RWPE2 (cell line): ENCODE measurements around the gene PCBP3.

ENCODE experiments used
- ATAC-seq: fragments of 200-7000 bp; cut with Tn5 transposase; 3 replicates; pipeline ENCODE4 v1.9.1; 2021; ENCODE audit warnings: low read depth
- DNase-seq: peaks from one replicate; pipeline ENCODE4 v3.0.0-alpha.2; 2020; ENCODE audit warnings: low spot score
- H3K27ac ChIP-seq: fragments of 450-650 bp; 2 replicates; pipeline ENCODE4 v1.5.1; 2017; ENCODE audit warnings: mild to moderate bottlenecking; ENCODE audit not compliant: poor library complexity, severe bottlenecking
- H3K27me3 ChIP-seq: fragments of 250-450 bp; sonication (Bioruptor Pico); 2 replicates; pipeline ENCODE4 v1.5.1; 2021; ENCODE audit warnings: mild to moderate bottlenecking, moderate library complexity; ENCODE audit not compliant: insufficient read depth, poor library complexity, severe bottlenecking
- H3K36me3 ChIP-seq: fragments of 250-450 bp; sonication (Bioruptor Pico); 2 replicates; pipeline ENCODE4 v1.5.1; 2020; ENCODE audit warnings: low read depth, mild to moderate bottlenecking, moderate library complexity
- H3K4me1 ChIP-seq: fragments of 250-450 bp; sonication (Bioruptor Pico); 2 replicates; pipeline ENCODE4 v1.5.1; 2021; ENCODE audit warnings: mild to moderate bottlenecking, moderate library complexity; ENCODE audit not compliant: insufficient read depth, poor library complexity, severe bottlenecking
- H3K4me3 ChIP-seq: fragments of 250-450 bp; sonication (Bioruptor Pico); 2 replicates; pipeline ENCODE4 v1.5.1; 2021; ENCODE audit warnings: mild to moderate bottlenecking, moderate library complexity; ENCODE audit not compliant: severe bottlenecking
- H3K9me3 ChIP-seq: fragments of 250-450 bp; sonication (Bioruptor Pico); 2 replicates; pipeline ENCODE4 v1.5.1; 2021; ENCODE audit warnings: mild to moderate bottlenecking, moderate library complexity; ENCODE audit not compliant: severe bottlenecking
- CTCF ChIP-seq: fragments of 450-650 bp; IDR thresholded peaks from one replicate; pipeline ENCODE4 v1.5.1; 2017; ENCODE audit warnings: mild to moderate bottlenecking, moderate library complexity; ENCODE audit not compliant: poor library complexity, severe bottlenecking

PCBP3 gene

GRCh38 chr21:45698493-45699184 lies 55.1 kb downstream of the PCBP3 start:
- H3K4me3 ChIP-seq = no peak overlapping the region
- peaks cover 13% of the 10 kb centered on the region for H3K4me1 ChIP-seq
- no peaks in the 10 kb centered on the region for H3K27me3 ChIP-seq
- H3K27ac ChIP-seq = peak overlapping the region; percentile 47
- H3K9me3 ChIP-seq = no peaks in the 10 kb centered on the region
- no peaks in the 10 kb centered on the region for H3K36me3 ChIP-seq
- ATAC-seq (peak; percentile 93), DNase-seq (peak; percentile 76)
- no peak for TF ChIP-seq CTCF

GRCh38 chr21:45699251-45699942 lies 55.9 kb downstream of the PCBP3 start:
- Histone ChIP-seq H3K27me3 (no peaks in the 10 kb centered on the region), H3K36me3 (no peaks in the 10 kb centered on the region), H3K27ac (peak overlapping the region; percentile 47), H3K4me3 (no peak overlapping the region), H3K9me3 (no peaks in the 10 kb centered on the region), H3K4me1 (peaks cover 13% of the 10 kb centered on the region)
- TF ChIP-seq CTCF = no peak
- DNase-seq = no peak
- ATAC-seq = no peak

- no peak for TF ChIP-seq CTCF
- no peaks in the 10 kb centered on the region for H3K27me3 ChIP-seq
- H3K4me3 ChIP-seq = no peak overlapping the region
- peaks cover 13% of the 10 kb centered on the region for H3K4me1 ChIP-seq
- H3K9me3 ChIP-seq = no peaks in the 10 kb centered on the region
- ATAC-seq = no peak
- DNase-seq = no peak
- no peaks in the 10 kb centered on the region for H3K36me3 ChIP-seq
- H3K27ac ChIP-seq = peak overlapping the region; percentile 47
Measured at GRCh38 chr21:45699966-45700365, 56.4 kb downstream of the PCBP3 start.

GRCh38 chr21:45700461-45700860 lies 56.9 kb downstream of the PCBP3 start:
- Histone ChIP-seq H3K27ac (no peak overlapping the region), H3K4me3 (no peak overlapping the region), H3K36me3 (no peaks in the 10 kb centered on the region), H3K4me1 (peaks cover 13% of the 10 kb centered on the region), H3K27me3 (no peaks in the 10 kb centered on the region), H3K9me3 (no peaks in the 10 kb centered on the region)
- no peak for DNase-seq
- ATAC-seq = no peak
- no peak for TF ChIP-seq CTCF
